CD4-positive, alpha-beta T cell (primary cell): ENCODE results near the gene TRPM5. TPM values are rescaled to one million over a fixed set of nuclear protein-coding genes. Genes with fewer than 3 reads are reported as not detected.

Experiments
- ATAC-seq: fragments of 200-7000 bp; cut with Tn5 transposase; one replicate; pipeline ENCODE4 v1.10.0; 2022; ENCODE audit warnings: mild to moderate bottlenecking; ENCODE audit not compliant: poor library complexity
- CTCF ChIA-PET: fragments of 350-600 bp; sonication (Branson Sonifier 250); formaldehyde crosslinking; loops from one replicate; lab custom pipeline; 2021; ENCODE audit warnings: antibody characterized with exemption, inconsistent platforms; lab: Charles Lee
- POLR2A ChIA-PET: fragments of 350-600 bp; sonication (Branson Sonifier 250); formaldehyde crosslinking; loops from one replicate; lab custom pipeline; 2021; ENCODE audit warnings: antibody characterized with exemption, inconsistent platforms; lab: Charles Lee
- DNase-seq, 14 experiments: peaks; one replicate each; pipeline ENCODE4 v3.0.0-alpha.2; 2013 to 2020; ENCODE audit warnings: mixed read lengths in 2 of 14
- H3K27ac ChIP-seq, 2 donors: one replicate each; pipeline versions ENCODE4 v1.5.1 to v1.7.0; 2013; ENCODE audit warnings: low read length in 2 of 2, low read depth in 1 of 2, mild to moderate bottlenecking in 1 of 2
- H3K27me3 ChIP-seq, 2 experiments: 1 replicate in 1 of 2; 2 replicates in 1 of 2; pipeline versions ENCODE4 v1.6.1 to v1.7.0; 2013; ENCODE audit warnings: low read length in 2 of 2, control low read depth in 1 of 2, mild to moderate bottlenecking in 1 of 2, moderate library complexity in 1 of 2; ENCODE audit not compliant: insufficient read depth in 2 of 2, control insufficient read depth in 1 of 2
- H3K36me3 ChIP-seq: one replicate; pipeline ENCODE4 v1.6.1; 2013; ENCODE audit warnings: low read length, control low read depth; ENCODE audit not compliant: insufficient read depth
- H3K4me1 ChIP-seq: one replicate; pipeline ENCODE4 v1.6.1; 2013; ENCODE audit warnings: low read length, control low read depth; ENCODE audit not compliant: insufficient read depth
- H3K4me3 ChIP-seq: one replicate; pipeline ENCODE4 v1.5.1; 2013; ENCODE audit warnings: mild to moderate bottlenecking, low read length, moderate library complexity
- H3K9me3 ChIP-seq, 2 experiments: 1 replicate in 1 of 2; 2 replicates in 1 of 2; pipeline versions ENCODE4 v1.6.1 to v1.7.0; 2013; ENCODE audit warnings: low read length in 2 of 2, mild to moderate bottlenecking in 2 of 2, control low read depth in 1 of 2, moderate library complexity in 1 of 2; ENCODE audit not compliant: control insufficient read depth in 1 of 2, insufficient read depth in 1 of 2
- H3K27ac Mint-ChIP-seq: one replicate; pipeline ENCODE4 v1.8.0; 2020; ENCODE audit warnings: mixed read lengths
- H3K27me3 Mint-ChIP-seq: one replicate; pipeline ENCODE4 v1.8.0; 2021; ENCODE audit warnings: mixed read lengths
- H3K36me3 Mint-ChIP-seq: one replicate; pipeline ENCODE4 v1.8.0; 2021; ENCODE audit warnings: low read depth, mixed read lengths
- H3K4me1 Mint-ChIP-seq: one replicate; pipeline ENCODE4 v1.8.0; 2021; ENCODE audit warnings: low read depth, mixed read lengths
- H3K4me3 Mint-ChIP-seq: one replicate; pipeline ENCODE4 v1.8.0; 2020; ENCODE audit warnings: mild to moderate bottlenecking, mixed read lengths
- H3K9me3 Mint-ChIP-seq: one replicate; pipeline ENCODE4 v1.8.0; 2020; ENCODE audit warnings: mixed read lengths
- CTCF ChIP-seq: fragments of 200-600 bp; IDR thresholded peaks from one replicate; pipeline ENCODE4 v1.8.0; 2022; ENCODE audit warnings: antibody characterized with exemption, mild to moderate bottlenecking
- intact Hi-C, 2 experiments: fragments of 100-400 bp; cut with DNase I in 1 of 2; cut with micrococcal nuclease in 1 of 2; formaldehyde crosslinking; loops; one replicate each; pipeline versions ENCODE4 v1.15.1 to v1.9.0; 2023 to 2025; cut with DNase I, micrococcal nuclease
- total RNA-seq, 174 experiments: library from RNA in 2 of 174; stranded (reverse) in 2 of 174; gene quantifications; one replicate each; pipeline ENCODE4 v1.2.3 and lab custom pipeline; 2021 to 2026

Gene TRPM5
- total RNA-seq, 2 experiments from 2014 or later, result 0.91 to 1.3 TPM

- Histone ChIP-seq H3K27ac (no peak overlapping the region), H3K27me3 (no peaks in the 10 kb centered on the region), H3K4me3 (no peak overlapping the region), H3K4me1 (peaks cover 3% of the 10 kb centered on the region), H3K36me3 (no peaks in the 10 kb centered on the region), H3K9me3 (no peaks in the 10 kb centered on the region)
- no peaks in the 10 kb centered on the region for H3K4me1 Mint-ChIP-seq
- no peak overlapping the region for H3K4me3 Mint-ChIP-seq
- DNase-seq (no peak), ATAC-seq (no peak)
- no peaks in the 10 kb centered on the region for H3K9me3 Mint-ChIP-seq
- TF ChIP-seq CTCF, result no peak
- ChIA-PET CTCF (no interaction called here), POLR2A (interaction anchor here (1.7 kb wide), 1 partner anchor 11 kb away, joined by 5 read pairs; the partner anchor contains the start of gene TSSC4)
- no peaks in the 10 kb centered on the region for H3K27me3 Mint-ChIP-seq
- no peaks in the 10 kb centered on the region for H3K36me3 Mint-ChIP-seq
- intact Hi-C loops, result no loop called here
- no peak overlapping the region for H3K27ac Mint-ChIP-seq
These were observed 32.6 kb downstream of the TRPM5 start for GRCh38 chr11:2411446-2412305.

GRCh38 chr11:2410616-2411015, 33.7 kb downstream of the TRPM5 start:
- H3K36me3 ChIP-seq, result no peaks in the 10 kb centered on the region
- H3K4me3 ChIP-seq, result no peak overlapping the region
- Mint-ChIP-seq H3K9me3 (no peaks in the 10 kb centered on the region), H3K4me1 (no peaks in the 10 kb centered on the region), H3K27me3 (no peaks in the 10 kb centered on the region), H3K36me3 (no peaks in the 10 kb centered on the region), H3K4me3 (no peak overlapping the region), H3K27ac (no peak overlapping the region)
- intact Hi-C loops, result no loop called here
- TF ChIP-seq CTCF, result no peak
- ATAC-seq (no peak), DNase-seq (no peak)
- H3K27me3 ChIP-seq, result no peaks in the 10 kb centered on the region
- H3K4me1 ChIP-seq, result peaks cover 3% of the 10 kb centered on the region
- no peaks in the 10 kb centered on the region for H3K9me3 ChIP-seq
- no peak overlapping the region for H3K27ac ChIP-seq
- ChIA-PET CTCF (no interaction called here), POLR2A (no interaction called here)

GRCh38 chr11:2409611-2410468, 34.5 kb downstream of the TRPM5 start:
- Histone ChIP-seq H3K4me3 (no peak overlapping the region), H3K4me1 (peaks cover 3% of the 10 kb centered on the region), H3K27ac (no peak overlapping the region), H3K9me3 (peaks cover 0 to 2% of the 10 kb centered on the region in 2 experiments), H3K36me3 (no peaks in the 10 kb centered on the region), H3K27me3 (no peaks in the 10 kb centered on the region)
- CTCF ChIA-PET, result interaction anchor here (2.1 kb wide), 1 partner anchor 10 kb away, joined by 7 read pairs; no protein-coding TSS in a partner anchor
- no peak overlapping the region for H3K4me3 Mint-ChIP-seq
- no peak for DNase-seq
- H3K9me3 Mint-ChIP-seq, result no peaks in the 10 kb centered on the region
- no peak for ATAC-seq
- no peak overlapping the region for H3K27ac Mint-ChIP-seq
- H3K36me3 Mint-ChIP-seq, result no peaks in the 10 kb centered on the region
- POLR2A ChIA-PET, result no interaction called here
- no peak for TF ChIP-seq CTCF
- intact Hi-C loops, result loop anchor here in 1 of 2 experiments (10.0 kb wide), 1 partner anchor 645 kb away; the partner anchor contains the start of gene CARS1
- no peaks in the 10 kb centered on the region for H3K27me3 Mint-ChIP-seq
- no peaks in the 10 kb centered on the region for H3K4me1 Mint-ChIP-seq
